ENCODE data around the gene NR4A2. TPM values are rescaled to one million over a fixed set of nuclear protein-coding genes. Genes with fewer than 3 reads are reported as not detected.

The NR4A2 gene
- total RNA-seq, 1 experiment from 2014 or later, result 4.9 TPM

- H3K27me3 Mint-ChIP-seq (ENCODE audit: unreplicated experiment), result no peaks in the 10 kb centered on the region
- CTCF ChIA-PET, result no interaction called here
Measured at GRCh38 chr2:156279446-156280150, 52.9 kb downstream of the NR4A2 start.

More at GRCh38 chr2:156279446-156280150, 52.9 kb downstream of the NR4A2 start:
- BruUV-seq (replicated peaks), result no TSS peak
- DNase-seq, result no peak
- Mint-ChIP-seq H3K36me3 (ENCODE audit: insufficient read depth, unreplicated experiment) (no peaks in the 10 kb centered on the region), H3K4me1 (ENCODE audit: low read depth, unreplicated experiment) (no peaks in the 10 kb centered on the region), H3K9me3 (ENCODE audit: low read depth, unreplicated experiment) (no peaks in the 10 kb centered on the region), H3K4me3 (ENCODE audit: low read depth, unreplicated experiment) (no peak overlapping the region), H3K27ac (ENCODE audit: unreplicated experiment) (no peak overlapping the region)
- intact Hi-C loops (cut with micrococcal nuclease; ENCODE audit: unreplicated experiment), result no loop called here
- TF ChIP-seq CTCF (IDR thresholded peaks at IDR 0.05; ENCODE audit: unreplicated experiment), result no peak

Other genes starting within 250 kb of the NR4A2 start
- 55.4 and 60.0 TPM in 2 replicates for gene GPD2, start 103.7 kb upstream of the NR4A2 start, total RNA-seq (2022)